K562 (cell line): ENCODE measurements around the gene MBOAT7. TPM values are rescaled to one million over a fixed set of nuclear protein-coding genes. Genes with fewer than 3 reads are reported as not detected.

Experiments
- BRCA1 ChIP-seq, 2 experiments: fragments of 450-650 bp in 1 of 2; sonication (generic) in 1 of 2; formaldehyde crosslinking in 1 of 2; IDR thresholded peaks; 2 replicates each; pipeline versions ENCODE4 v1.5.0 to v1.6.1; 2017 to 2020; ENCODE audit warnings: mild to moderate bottlenecking in 1 of 2, missing genetic modification reagents in 1 of 2
- NBN ChIP-seq: fragments of 450-650 bp; IDR thresholded peaks from 2 replicates; pipeline ENCODE4 v1.6.1; 2016; ENCODE audit warnings: low read depth, mild to moderate bottlenecking
- POLR2B ChIP-seq: fragments of 450-650 bp; IDR thresholded peaks from 2 replicates; pipeline ENCODE4 v1.6.1; 2018; ENCODE audit warnings: low read depth; ENCODE audit not compliant: partially characterized antibody
- SAFB ChIP-seq: fragments of 200-400 bp; formaldehyde crosslinking; IDR thresholded peaks from 2 replicates; pipeline ENCODE4 v1.6.1; 2017; ENCODE audit warnings: low read depth, low read length, borderline replicate concordance
- SNRNP70 ChIP-seq: fragments of 200-400 bp; formaldehyde crosslinking; optimal IDR thresholded peaks from 2 replicates; pipeline ENCODE3; 2017; ENCODE audit warnings: low read depth, low read length
- SREBF1 ChIP-seq: fragments of 150-350 bp; IDR thresholded peaks from 2 replicates; pipeline ENCODE4 v1.6.1; 2014; ENCODE audit warnings: antibody characterized with exemption, low read depth, low read length, borderline replicate concordance
- TCF7L2 ChIP-seq: fragments of 150-350 bp; IDR thresholded peaks from 2 replicates; pipeline ENCODE4 v1.6.1; 2016; ENCODE audit warnings: low read depth, mild to moderate bottlenecking, low read length, moderate library complexity
- TRIM24 ChIP-seq, 2 experiments: fragments of 450-650 bp; IDR thresholded peaks; 2 replicates each; pipeline ENCODE4 v1.6.1; 2016
- TSC22D4 ChIP-seq: fragments of 450-650 bp; IDR thresholded peaks from 2 replicates; pipeline ENCODE4 v1.6.1; 2016; ENCODE audit warnings: missing genetic modification characterization, missing biosample characterization, control low read depth
- ZNF121 ChIP-seq: sonication (generic); formaldehyde crosslinking; conservative IDR thresholded peaks from 2 replicates; pipeline ENCODE4 v1.8.0; 2022; ENCODE audit warnings: missing genetic modification reagents
- polyA plus RNA-seq, 8 experiments: library from polyadenylated mRNA; depleted of rRNA in 4 of 8; stranded (reverse) in 5 of 8; unstranded in 3 of 8; fragments of >200 nt; fragmentation: Nextera tagmentation in 2 of 8; fragmentation: Illumina TruSeq in 1 of 8; extraction: Ambion mirVana in 2 of 8; extraction: Trizol in 1 of 8; gene quantifications; 2 replicates each; pipeline versions ENCODE4 v1.2.1 to v1.2.3, GENCODE V29; 2011 to 2014; ENCODE audit warnings: inconsistent platforms in 1 of 8, missing spikeins in 1 of 8
- total RNA-seq, 7 experiments: library from RNA; depleted of rRNA in 6 of 7; stranded (reverse); fragments of >200 nt in 6 of 7; fragmentation: Illumina TruSeq in 2 of 7; extraction: Trizol in 2 of 7; gene quantifications; 2 replicates each; pipeline versions ENCODE4 v1.2.1 to v1.2.3, GENCODE V29; 2011 to 2021; ENCODE audit warnings: low replicate concordance in 1 of 7
- TF ChIP-seq, protein P1 (sequence below), 2 experiments: fragments of 450-650 bp; conservative IDR thresholded peaks; 2 replicates each; pipeline ENCODE4 v1.6.1; 2017; ENCODE audit warnings: mild to moderate bottlenecking in 2 of 2, moderate library complexity in 2 of 2
- TF ChIP-seq, protein P2 (sequence below): sonication (generic); formaldehyde crosslinking; IDR thresholded peaks from 2 replicates; pipeline ENCODE4 v1.8.0; 2022; ENCODE audit warnings: mild to moderate bottlenecking, missing genetic modification reagents
- TF ChIP-seq, protein P3 (sequence below): fragments of 450-650 bp; formaldehyde crosslinking; IDR thresholded peaks from 2 replicates; pipeline ENCODE4 v1.4.0; 2020; ENCODE audit warnings: mild to moderate bottlenecking, moderate library complexity
- TF ChIP-seq, protein P4 (sequence below): fragments of 450-650 bp; conservative IDR thresholded peaks from 2 replicates; pipeline ENCODE4 v1.6.1; 2016; ENCODE audit warnings: missing genetic modification characterization, low read depth, mild to moderate bottlenecking, missing compliant biosample characterization, moderate library complexity
- TF ChIP-seq, protein P5 (sequence below): sonication (generic); formaldehyde crosslinking; IDR thresholded peaks from 2 replicates; pipeline ENCODE4 v1.9.0; 2022; ENCODE audit warnings: mild to moderate bottlenecking, missing genetic modification reagents

Gene MBOAT7
- total and polyA plus RNA-seq, 9 of the 15 experiments (the other 6 are each of a cell fraction or from before 2014, with no cell fraction given) = 1.4 to 153 (median 56.1) TPM

DNA sequence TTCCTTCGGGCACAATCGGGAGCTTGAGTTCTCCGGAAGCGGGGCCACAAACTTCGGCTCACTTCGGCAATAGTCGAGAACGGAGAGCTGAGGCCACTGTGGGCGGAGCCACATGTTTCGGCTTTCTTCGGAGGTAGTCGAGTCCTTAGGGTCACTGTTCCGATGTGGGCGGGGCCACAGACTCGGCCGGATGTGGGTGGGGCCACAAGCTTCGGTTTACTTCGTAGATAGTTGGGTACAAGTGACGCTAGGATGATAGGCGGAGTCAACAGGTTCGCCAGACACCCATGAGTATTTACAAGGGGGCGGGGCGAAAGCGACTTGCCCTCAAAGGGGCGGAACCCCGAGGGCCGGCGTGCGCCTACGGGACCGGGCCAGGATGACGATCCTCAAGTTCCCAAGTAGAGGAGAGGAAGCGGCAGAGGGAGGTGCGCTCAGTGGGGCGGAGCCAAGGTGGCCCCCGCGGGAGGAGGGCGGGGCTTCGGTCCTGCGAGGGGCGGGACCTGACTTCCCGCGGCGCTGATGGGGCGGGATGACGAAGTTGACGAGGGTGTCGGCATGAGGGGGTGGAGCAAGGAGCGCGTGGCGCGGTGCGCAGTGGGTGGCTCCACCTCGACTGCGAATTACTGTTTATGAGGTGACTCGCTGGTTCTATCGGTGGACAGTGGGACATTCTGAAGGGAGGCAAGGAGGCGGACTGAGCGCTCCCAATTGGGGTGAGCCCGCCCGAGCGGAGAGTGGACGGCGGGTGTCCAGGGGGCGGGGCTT lies 539 bp upstream of the MBOAT7 start (continued):
- TF ChIP-seq, protein P1, sequence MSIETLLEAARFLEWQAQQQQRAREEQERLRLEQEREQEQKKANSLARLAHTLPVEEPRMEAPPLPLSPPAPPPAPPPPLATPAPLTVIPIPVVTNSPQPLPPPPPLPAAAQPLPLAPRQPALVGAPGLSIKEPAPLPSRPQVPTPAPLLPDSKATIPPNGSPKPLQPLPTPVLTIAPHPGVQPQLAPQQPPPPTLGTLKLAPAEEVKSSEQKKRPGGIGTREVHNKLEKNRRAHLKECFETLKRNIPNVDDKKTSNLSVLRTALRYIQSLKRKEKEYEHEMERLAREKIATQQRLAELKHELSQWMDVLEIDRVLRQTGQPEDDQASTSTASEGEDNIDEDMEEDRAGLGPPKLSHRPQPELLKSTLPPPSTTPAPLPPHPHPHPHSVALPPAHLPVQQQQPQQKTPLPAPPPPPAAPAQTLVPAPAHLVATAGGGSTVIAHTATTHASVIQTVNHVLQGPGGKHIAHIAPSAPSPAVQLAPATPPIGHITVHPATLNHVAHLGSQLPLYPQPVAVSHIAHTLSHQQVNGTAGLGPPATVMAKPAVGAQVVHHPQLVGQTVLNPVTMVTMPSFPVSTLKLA (conservative IDR thresholded peaks at IDR 0.05) = peak; percentile 93 to 94
- TF ChIP-seq, protein P2, sequence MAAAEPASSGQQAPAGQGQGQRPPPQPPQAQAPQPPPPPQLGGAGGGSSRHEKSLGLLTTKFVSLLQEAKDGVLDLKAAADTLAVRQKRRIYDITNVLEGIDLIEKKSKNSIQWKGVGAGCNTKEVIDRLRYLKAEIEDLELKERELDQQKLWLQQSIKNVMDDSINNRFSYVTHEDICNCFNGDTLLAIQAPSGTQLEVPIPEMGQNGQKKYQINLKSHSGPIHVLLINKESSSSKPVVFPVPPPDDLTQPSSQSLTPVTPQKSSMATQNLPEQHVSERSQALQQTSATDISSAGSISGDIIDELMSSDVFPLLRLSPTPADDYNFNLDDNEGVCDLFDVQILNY (CRISPR knock-in tag) = 0 out of 2 replicates have a peak, but pooled peaks have one; percentile 44
- TF ChIP-seq BRCA1 (IDR thresholded peaks at IDR 0.05) (no peak), BRCA1 (CRISPR knock-in tag; IDR thresholded peaks at IDR 0.05) (no peak), ZNF121 (no peak), TRIM24 (IDR thresholded peaks at IDR 0.05) (no peak), SAFB (no peak), TSC22D4 (tag) (no peak), POLR2B (peak; percentile 94), SNRNP70 (no peak), NBN (peak; percentile 86), TCF7L2 (no peak), SREBF1 (0 out of 2 replicates have a peak, but pooled peaks have one; percentile 58)
- TF ChIP-seq, protein P3, sequence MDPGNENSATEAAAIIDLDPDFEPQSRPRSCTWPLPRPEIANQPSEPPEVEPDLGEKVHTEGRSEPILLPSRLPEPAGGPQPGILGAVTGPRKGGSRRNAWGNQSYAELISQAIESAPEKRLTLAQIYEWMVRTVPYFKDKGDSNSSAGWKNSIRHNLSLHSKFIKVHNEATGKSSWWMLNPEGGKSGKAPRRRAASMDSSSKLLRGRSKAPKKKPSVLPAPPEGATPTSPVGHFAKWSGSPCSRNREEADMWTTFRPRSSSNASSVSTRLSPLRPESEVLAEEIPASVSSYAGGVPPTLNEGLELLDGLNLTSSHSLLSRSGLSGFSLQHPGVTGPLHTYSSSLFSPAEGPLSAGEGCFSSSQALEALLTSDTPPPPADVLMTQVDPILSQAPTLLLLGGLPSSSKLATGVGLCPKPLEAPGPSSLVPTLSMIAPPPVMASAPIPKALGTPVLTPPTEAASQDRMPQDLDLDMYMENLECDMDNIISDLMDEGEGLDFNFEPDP = no peak
- TF ChIP-seq, protein P4, sequence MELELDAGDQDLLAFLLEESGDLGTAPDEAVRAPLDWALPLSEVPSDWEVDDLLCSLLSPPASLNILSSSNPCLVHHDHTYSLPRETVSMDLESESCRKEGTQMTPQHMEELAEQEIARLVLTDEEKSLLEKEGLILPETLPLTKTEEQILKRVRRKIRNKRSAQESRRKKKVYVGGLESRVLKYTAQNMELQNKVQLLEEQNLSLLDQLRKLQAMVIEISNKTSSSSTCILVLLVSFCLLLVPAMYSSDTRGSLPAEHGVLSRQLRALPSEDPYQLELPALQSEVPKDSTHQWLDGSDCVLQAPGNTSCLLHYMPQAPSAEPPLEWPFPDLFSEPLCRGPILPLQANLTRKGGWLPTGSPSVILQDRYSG (tag) = no peak
- TF ChIP-seq, protein P5, sequence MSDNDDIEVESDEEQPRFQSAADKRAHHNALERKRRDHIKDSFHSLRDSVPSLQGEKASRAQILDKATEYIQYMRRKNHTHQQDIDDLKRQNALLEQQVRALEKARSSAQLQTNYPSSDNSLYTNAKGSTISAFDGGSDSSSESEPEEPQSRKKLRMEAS (CRISPR knock-in tag) = peak; percentile 91
